H1 (cell line): Measurements from ENCODE around the gene TAX1BP1. TPM values are rescaled to one million over a fixed set of nuclear protein-coding genes. Genes with fewer than 3 reads are reported as not detected.

Experiments
- CTCF ChIA-PET: fragments of 300-600 bp; sonication (Branson Sonifier 250); formaldehyde crosslinking; loops from one replicate; lab custom pipeline; 2021; ENCODE audit not compliant: partially characterized antibody; lab: Charles Lee
- POLR2A ChIA-PET: fragments of 300-600 bp; sonication (Branson Sonifier 250); formaldehyde crosslinking; loops from one replicate; lab custom pipeline; 2021; ENCODE audit warnings: inconsistent platforms; ENCODE audit not compliant: partially characterized antibody; lab: Charles Lee
- DNase-seq, 2 experiments: peaks; one replicate each; pipeline versions ENCODE4 v3.0.0 to v3.0.0-alpha.2; 2010 to 2022; ENCODE audit warnings: low spot score in 2 of 2, low read depth in 1 of 2, mixed read lengths in 1 of 2
- FAIRE-seq: peaks from 2 replicates; lab custom pipeline; 2011; peaks lifted over from hg19 to GRCh38; lab: Jason Lieb, UNC
- H2AFZ ChIP-seq: 2 replicates; pipeline ENCODE4 v1.8.1; 2012; ENCODE audit warnings: low read length, inconsistent platforms
- H2AK5ac ChIP-seq: 2 replicates; pipeline ENCODE4 v1.6.1; 2013; ENCODE audit warnings: low read depth, low read length
- H2BK120ac ChIP-seq: replicated peaks from 2 replicates; pipeline ENCODE3; 2013; ENCODE audit warnings: low read depth, low read length, inconsistent platforms
- H2BK12ac ChIP-seq: 2 replicates; pipeline ENCODE4 v1.6.1; 2013; ENCODE audit warnings: low read depth, low read length
- H2BK15ac ChIP-seq: 2 replicates; pipeline ENCODE4 v1.6.1; 2013; ENCODE audit warnings: low read length
- H2BK20ac ChIP-seq: 2 replicates; pipeline ENCODE4 v1.6.1; 2013; ENCODE audit warnings: low read length
- H2BK5ac ChIP-seq: 2 replicates; pipeline ENCODE4 v1.6.1; 2013; ENCODE audit warnings: low read depth, low read length
- H3K14ac ChIP-seq: 2 replicates; pipeline ENCODE4 v1.6.1; 2013; ENCODE audit warnings: inconsistent platforms; ENCODE audit not compliant: insufficient read length
- H3K18ac ChIP-seq: 2 replicates; pipeline ENCODE4 v1.6.1; 2013; ENCODE audit warnings: low read length; ENCODE audit errors: extremely low read depth
- H3K23ac ChIP-seq: 2 replicates; pipeline ENCODE4 v1.6.1; 2013; ENCODE audit warnings: inconsistent platforms; ENCODE audit not compliant: insufficient read length
- H3K23me2 ChIP-seq: 2 replicates; pipeline ENCODE4 v1.6.1; 2013; ENCODE audit warnings: low read depth, low read length
- H3K27ac ChIP-seq: 2 replicates; pipeline ENCODE4 v1.6.1; 2011; ENCODE audit warnings: low read depth, low read length, inconsistent platforms
- H3K27me3 ChIP-seq, 4 experiments: replicated peaks in 1 of 4; 1 replicate in 1 of 4; 2 replicates in 3 of 4; pipeline versions ENCODE4 v1.6.1 to v1.8.1; 2011 to 2013; ENCODE audit warnings: low read length in 3 of 4, mild to moderate bottlenecking in 3 of 4, inconsistent platforms in 2 of 4, mixed read lengths in 2 of 4, moderate library complexity in 1 of 4; ENCODE audit not compliant: control insufficient read depth in 3 of 4, insufficient read depth in 3 of 4; ENCODE audit errors: extremely low read depth in 1 of 4
- H3K36me3 ChIP-seq, 4 experiments: 2 replicates each; pipeline versions ENCODE4 v1.6.1 to v1.8.1; 2011 to 2013; ENCODE audit warnings: mild to moderate bottlenecking in 4 of 4, low read length in 3 of 4, moderate library complexity in 2 of 4, control low read depth in 1 of 4, inconsistent platforms in 1 of 4; ENCODE audit not compliant: insufficient read depth in 4 of 4, control insufficient read depth in 2 of 4
- H3K4ac ChIP-seq: replicated peaks from 2 replicates; pipeline ENCODE3; 2013; ENCODE audit warnings: low read length, low read depth, mixed read lengths, inconsistent platforms; ENCODE audit not compliant: insufficient read length
- H3K4me1 ChIP-seq, 4 experiments: replicated peaks in 1 of 4; 1 replicate in 1 of 4; 2 replicates in 3 of 4; pipeline versions ENCODE4 v1.6.1 to v1.8.1; 2011 to 2013; ENCODE audit warnings: low read length in 3 of 4, inconsistent platforms in 2 of 4, mixed read lengths in 1 of 4; ENCODE audit not compliant: insufficient read depth in 4 of 4, control insufficient read depth in 3 of 4
- H3K4me2 ChIP-seq, 2 experiments: 2 replicates each; pipeline versions ENCODE4 v1.6.1 to v1.8.1; 2011 to 2013; ENCODE audit warnings: low read depth in 2 of 2, low read length in 2 of 2, control low read depth in 1 of 2, inconsistent platforms in 1 of 2, mild to moderate bottlenecking in 1 of 2; ENCODE audit not compliant: insufficient read depth in 1 of 2
- H3K4me3 ChIP-seq, 4 experiments: fragments of 200-600, 300-600 bp in 1 of 4; sonication (generic), shearing (Covaris generic), sonication (Bioruptor Twin) in 1 of 4; 2 replicates each; pipeline versions ENCODE4 v1.5.1 to v1.8.1; 2011 to 2016; ENCODE audit warnings: low read length in 4 of 4, low read depth in 3 of 4, control low read depth in 2 of 4, inconsistent platforms in 2 of 4, mild to moderate bottlenecking in 2 of 4, mixed read lengths in 1 of 4, moderate library complexity in 1 of 4; ENCODE audit not compliant: insufficient read depth in 2 of 4; ENCODE audit errors: extremely low read depth in 1 of 4
- H3K56ac ChIP-seq: replicated peaks from 2 replicates; pipeline ENCODE3; 2013; ENCODE audit warnings: low read depth, mild to moderate bottlenecking, mixed read lengths, low read length, inconsistent platforms; ENCODE audit not compliant: insufficient read length
- H3K79me1 ChIP-seq: 2 replicates; pipeline ENCODE4 v1.6.1; 2013; ENCODE audit warnings: low read depth, low read length, control low read depth
- H3K79me2 ChIP-seq, 2 experiments: 2 replicates each; pipeline versions ENCODE4 v1.6.1 to v1.8.1; 2012 to 2013; ENCODE audit warnings: low read length in 2 of 2, mild to moderate bottlenecking in 2 of 2, inconsistent platforms in 1 of 2; ENCODE audit not compliant: insufficient read depth in 2 of 2, control insufficient read depth in 1 of 2
- H3K9ac ChIP-seq, 4 experiments: replicated peaks in 1 of 4; 1 replicate in 1 of 4; 2 replicates in 3 of 4; pipeline versions ENCODE4 v1.6.1 to v1.8.1; 2011 to 2013; ENCODE audit warnings: low read depth in 3 of 4, low read length in 3 of 4, control low read depth in 2 of 4, mild to moderate bottlenecking in 2 of 4, moderate library complexity in 2 of 4, inconsistent platforms in 1 of 4; ENCODE audit errors: extremely low read depth in 1 of 4
- H3K9me3 ChIP-seq, 2 experiments: 2 replicates each; pipeline versions ENCODE4 v1.6.1 to v1.8.1; 2012 to 2013; ENCODE audit warnings: mild to moderate bottlenecking in 2 of 2, moderate library complexity in 2 of 2, control low read depth in 1 of 2, inconsistent platforms in 1 of 2, low read depth in 1 of 2, low read length in 1 of 2, mixed read lengths in 1 of 2; ENCODE audit not compliant: insufficient read depth in 2 of 2
- H4K20me1 ChIP-seq, 2 experiments: replicated peaks in 1 of 2; 2 replicates each; pipeline versions ENCODE3 to v1.8.1; 2011 to 2013; ENCODE audit warnings: inconsistent platforms in 2 of 2, low read length in 2 of 2, mild to moderate bottlenecking in 1 of 2; ENCODE audit not compliant: insufficient read depth in 2 of 2, control insufficient read depth in 1 of 2
- H4K5ac ChIP-seq: 2 replicates; pipeline ENCODE4 v1.6.1; 2013; ENCODE audit warnings: low read length, low read depth, mixed read lengths, inconsistent platforms; ENCODE audit not compliant: insufficient read length
- H4K8ac ChIP-seq: 2 replicates; pipeline ENCODE4 v1.8.0; 2013; ENCODE audit warnings: mild to moderate bottlenecking, moderate library complexity, low read length, inconsistent platforms; ENCODE audit not compliant: insufficient read depth; ENCODE audit errors: extremely low read depth
- H4K91ac ChIP-seq: replicated peaks from 2 replicates; pipeline ENCODE3; 2013; ENCODE audit warnings: low read length, mixed read lengths, inconsistent platforms; ENCODE audit not compliant: insufficient read length
- BRCA1 ChIP-seq: IDR thresholded peaks from 2 replicates; pipeline ENCODE4 v1.6.1; 2012; ENCODE audit warnings: low read depth, low read length, improper control_type of control experiment
- CHD2 ChIP-seq: IDR thresholded peaks from 2 replicates; pipeline ENCODE4 v1.6.1; 2012; ENCODE audit warnings: low read length, improper control_type of control experiment
- KDM5A ChIP-seq: fragments of 200-600 bp; IDR thresholded peaks from 2 replicates; pipeline ENCODE4 v1.7.1; 2012; ENCODE audit warnings: mild to moderate bottlenecking, low read length, inconsistent platforms, mixed read lengths
- WGBS, 2 experiments: shearing (Covaris generic) in 1 of 2; methylation state at CpG; one replicate each; pipeline versions ENCODE4 v1.1.6 to v1.1.7; 2013 to 2015; ENCODE audit warnings: low lambda C conversion rate in 2 of 2, mixed read lengths in 2 of 2, inconsistent platforms in 1 of 2, low coverage in 1 of 2, missing lambda C conversion rate in 1 of 2; ENCODE audit not compliant: insufficient replicate concordance in 2 of 2, insufficient coverage in 1 of 2, insufficient read length in 1 of 2; ENCODE audit errors: extremely low coverage in 1 of 2, missing lambda C conversion rate in 1 of 2; 5-methylcytosine and 5-hydroxymethylcytosine counted together
- polyA plus RNA-seq, 7 experiments: library from polyadenylated mRNA; depleted of rRNA in 3 of 7; stranded (reverse) in 5 of 7; unstranded in 2 of 7; fragments of >200 nt in 5 of 7; fragments of 200-250 nt in 2 of 7; gene quantifications; 1 replicate in 5 of 7; 2 replicates in 1 of 7; 4 replicates in 1 of 7; pipeline versions ENCODE4 v1.2.1 to v1.2.3, GENCODE V29; 2011 to 2013; ENCODE audit warnings: missing spikeins in 2 of 7, mixed read lengths in 2 of 7
- total RNA-seq: library from RNA; stranded (reverse); fragmentation: NEBNext Ultra II Directional; extraction: Animal tissue kit (Norgen Biotek cat#: 25700); gene quantifications from 2 replicates; pipeline ENCODE4 v1.2.1, GENCODE V29; 2021

The TAX1BP1 gene
- total and polyA plus RNA-seq, 2 of the 8 experiments (the other 6 are each of a cell fraction or from before 2014, with no cell fraction given), result 56.0 to 62.7 TPM

GRCh38 chr7:27730112-27730511, 9.8 kb upstream of the TAX1BP1 start:
- Histone ChIP-seq H3K4me2 (no peak overlapping the region), H2BK120ac (no peak overlapping the region), H3K36me3 (no peaks in the 10 kb centered on the region), H3K23me2 (no peaks in the 10 kb centered on the region), H2BK5ac (no peak overlapping the region), H4K91ac (no peak overlapping the region), H2AK5ac (no peak overlapping the region), H3K27ac (no peak overlapping the region), H3K79me2 (no peaks in the 10 kb centered on the region), H2AFZ (no peak overlapping the region), H3K56ac (no peak overlapping the region), H3K4me1 (no peaks in the 10 kb centered on the region), H3K4ac (no peak overlapping the region), H3K9ac (no peak overlapping the region), H3K9me3 (no peaks in the 10 kb centered on the region), H4K20me1 (peaks cover 0 to 1% of the 10 kb centered on the region in 2 experiments), H4K5ac (no peak overlapping the region), H3K23ac (no peak overlapping the region), H3K14ac (no peak overlapping the region), H2BK20ac (no peak overlapping the region), H4K8ac (no peak overlapping the region), H3K79me1 (no peaks in the 10 kb centered on the region; the same call in 1 of the 2 replicates), H2BK15ac (no peak overlapping the region), H3K27me3 (peaks cover 0 to 15% (median 9%) of the 10 kb centered on the region in 4 experiments; a peak in 3 of 7 replicates), H2BK12ac (no peak overlapping the region), H3K4me3 (no peak overlapping the region), H3K18ac (no peak overlapping the region)
- ChIA-PET POLR2A (no interaction called here), CTCF (no interaction called here)
- no peak for FAIRE-seq
- no peak for DNase-seq
- WGBS, 2 experiments, result 75% methylated on average over 6 of the region's 6 CpGs; no CpG with 5 or more reads in 1 of the 2 experiments
- TF ChIP-seq BRCA1, result no peak
- TF ChIP-seq KDM5A, result no peak
- TF ChIP-seq CHD2, result no peak
